A549 (cell line): ENCODE measurements around the gene KCNK13.

Experiments used
- CBX8 ChIP-seq: fragments of 200-600 bp; sonication (generic); IDR thresholded peaks from 2 replicates; pipeline ENCODE4 v1.6.1; 2016
- CHD2 ChIP-seq: fragments of 150-350 bp; IDR thresholded peaks from 2 replicates; pipeline ENCODE4 v1.6.1; 2014; ENCODE audit warnings: low read length; ENCODE audit not compliant: partially characterized antibody
- KDM1A ChIP-seq: fragments of 200-600 bp; sonication (generic); IDR thresholded peaks from 2 replicates; pipeline ENCODE4 v1.6.1; 2016; ENCODE audit warnings: low read depth, mild to moderate bottlenecking
- MAZ ChIP-seq: fragments of 150-350 bp; IDR thresholded peaks from 2 replicates; pipeline ENCODE4 v1.6.1; 2014; ENCODE audit warnings: antibody characterized with exemption, low read depth, low read length, borderline replicate concordance
- POLR2A ChIP-seq: IDR thresholded peaks from 2 replicates; pipeline ENCODE4 v1.6.1; 2012; ENCODE audit warnings: mild to moderate bottlenecking, low read length
- RFX5 ChIP-seq: fragments of 450-650 bp; IDR thresholded peaks from 2 replicates; pipeline ENCODE4 v1.7.1; 2014; ENCODE audit warnings: antibody characterized with exemption, mild to moderate bottlenecking, moderate library complexity
- RNF2 ChIP-seq: fragments of 200-600 bp; sonication (generic); IDR thresholded peaks from 2 replicates; pipeline ENCODE4 v1.6.1; 2016; ENCODE audit warnings: low read depth, mild to moderate bottlenecking, antibody characterized with exemption, moderate library complexity, borderline replicate concordance
- SMC3 ChIP-seq: fragments of >200 bp; sonication (Bioruptor Twin); formaldehyde crosslinking; IDR thresholded peaks from 3 replicates; pipeline ENCODE4 v1.6.1; 2018; ENCODE audit warnings: inconsistent platforms
- ZFP36 ChIP-seq: fragments of 450-650 bp; IDR thresholded peaks from 2 replicates; pipeline ENCODE4 v1.6.1; 2014; ENCODE audit warnings: borderline replicate concordance; ENCODE audit not compliant: partially characterized antibody
- TF ChIP-seq, protein P1 (sequence below): fragments of >200 bp; sonication (Bioruptor Twin); formaldehyde crosslinking; IDR thresholded peaks from 3 replicates; pipeline ENCODE4 v1.5.1; 2016

DNA sequence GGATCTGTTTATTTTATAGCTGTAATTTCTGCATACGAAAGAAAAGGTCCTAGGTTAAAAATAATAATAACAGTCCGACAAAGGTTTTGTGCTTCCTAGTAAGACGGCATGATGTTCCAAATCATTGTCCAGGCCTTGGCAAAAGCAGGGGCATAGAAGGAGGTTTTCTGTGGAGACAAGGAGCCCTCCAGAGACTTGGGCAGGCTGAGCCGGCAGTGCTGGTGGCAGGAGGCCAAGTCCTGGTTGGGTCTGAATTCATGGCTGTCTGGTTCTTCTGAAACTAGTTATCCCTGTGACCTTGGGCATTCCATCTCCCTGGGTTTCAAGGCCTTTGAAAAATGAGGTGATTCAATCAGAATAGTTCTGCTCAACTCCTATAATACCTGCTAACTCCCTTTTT is 44.0 kb downstream of the KCNK13 start:
- TF ChIP-seq, protein P1, sequence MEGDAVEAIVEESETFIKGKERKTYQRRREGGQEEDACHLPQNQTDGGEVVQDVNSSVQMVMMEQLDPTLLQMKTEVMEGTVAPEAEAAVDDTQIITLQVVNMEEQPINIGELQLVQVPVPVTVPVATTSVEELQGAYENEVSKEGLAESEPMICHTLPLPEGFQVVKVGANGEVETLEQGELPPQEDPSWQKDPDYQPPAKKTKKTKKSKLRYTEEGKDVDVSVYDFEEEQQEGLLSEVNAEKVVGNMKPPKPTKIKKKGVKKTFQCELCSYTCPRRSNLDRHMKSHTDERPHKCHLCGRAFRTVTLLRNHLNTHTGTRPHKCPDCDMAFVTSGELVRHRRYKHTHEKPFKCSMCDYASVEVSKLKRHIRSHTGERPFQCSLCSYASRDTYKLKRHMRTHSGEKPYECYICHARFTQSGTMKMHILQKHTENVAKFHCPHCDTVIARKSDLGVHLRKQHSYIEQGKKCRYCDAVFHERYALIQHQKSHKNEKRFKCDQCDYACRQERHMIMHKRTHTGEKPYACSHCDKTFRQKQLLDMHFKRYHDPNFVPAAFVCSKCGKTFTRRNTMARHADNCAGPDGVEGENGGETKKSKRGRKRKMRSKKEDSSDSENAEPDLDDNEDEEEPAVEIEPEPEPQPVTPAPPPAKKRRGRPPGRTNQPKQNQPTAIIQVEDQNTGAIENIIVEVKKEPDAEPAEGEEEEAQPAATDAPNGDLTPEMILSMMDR, result no peak
- no peak for TF ChIP-seq CHD2
- no peak for TF ChIP-seq KDM1A
- no peak for TF ChIP-seq POLR2A
- TF ChIP-seq RFX5, result no peak
- TF ChIP-seq RNF2, result no peak
- no peak for TF ChIP-seq CBX8
- TF ChIP-seq MAZ, result no peak
- no peak for TF ChIP-seq ZFP36
- TF ChIP-seq SMC3, result no peak
